Measurements from ENCODE around the gene USB1.

DNA sequence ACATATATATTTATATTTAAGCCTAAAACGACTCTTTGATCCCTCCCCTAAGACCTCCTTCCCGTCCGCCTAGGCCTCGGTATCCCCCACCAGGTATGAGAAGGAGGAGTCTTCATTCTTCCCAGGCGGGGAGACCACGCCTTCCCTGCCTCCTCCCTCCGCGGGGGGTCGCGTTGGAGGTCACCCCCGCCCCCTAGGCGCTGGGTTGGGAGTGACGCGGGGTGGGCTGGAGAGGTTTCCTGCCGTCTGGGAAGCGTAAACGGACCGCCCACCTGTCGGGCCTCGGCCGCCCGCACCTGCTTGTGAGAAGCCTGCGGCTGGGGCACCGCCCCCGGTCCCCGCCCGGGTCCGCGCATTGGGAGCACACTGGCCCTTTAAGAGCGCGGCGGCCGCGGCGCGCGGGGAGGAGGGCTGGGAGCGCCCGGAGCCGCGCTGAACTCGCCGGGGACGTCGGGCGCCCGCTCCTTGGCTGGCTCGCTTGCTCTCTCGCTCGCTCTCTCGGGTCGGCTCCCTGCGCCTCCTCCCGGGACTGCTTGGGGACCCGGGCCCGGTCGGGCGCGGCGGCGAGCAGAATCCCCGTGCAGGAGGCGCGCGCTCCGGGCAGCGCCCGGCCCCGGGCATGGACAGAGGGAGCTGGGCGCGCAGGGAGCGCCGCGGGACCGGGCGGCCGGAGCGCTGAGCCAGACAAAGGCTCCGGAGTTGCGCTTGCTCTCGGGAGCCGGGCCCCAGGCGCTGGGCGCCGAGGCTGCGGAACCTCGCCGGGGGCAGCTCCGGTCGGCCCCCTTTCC lies 24.3 kb downstream of the USB1 start, which contains the start of gene MMP15:
- TF ChIP-seq POLR2AphosphoS5 (IDR thresholded peaks at IDR 0.05) (no peak), CTCF (IDR thresholded peaks at IDR 0.05) (peak in 2 of 4 experiments; percentile 7 to 17), POLR2A (IDR thresholded peaks at IDR 0.05) (peak in 1 of 2 donors; percentile 17), EP300 (IDR thresholded peaks at IDR 0.05) (no peak)

Data from gastroesophageal sphincter (tissue), 3 donors.